ENCODE data around the gene GLG1.

DNA sequence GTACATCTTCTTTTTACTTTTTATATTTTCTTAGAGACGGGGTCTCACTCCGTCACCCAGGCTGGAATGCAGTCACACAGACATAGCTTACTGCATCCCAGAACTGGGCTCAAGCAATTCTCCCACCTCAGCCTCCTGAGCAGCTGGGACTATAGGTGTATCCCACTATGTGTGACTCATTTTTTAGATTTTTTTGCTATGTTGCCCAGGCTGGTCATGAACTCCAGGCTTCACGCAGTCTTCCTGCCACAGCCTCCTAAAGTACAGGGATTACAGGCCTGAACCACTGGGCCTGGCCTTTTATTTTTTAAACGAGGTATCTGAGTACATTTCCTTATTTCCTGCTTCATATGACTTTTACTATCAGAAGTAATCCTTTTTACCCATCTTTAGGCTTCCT, 48.0 kb downstream of the GLG1 start:
- TF ChIP-seq, protein P1, sequence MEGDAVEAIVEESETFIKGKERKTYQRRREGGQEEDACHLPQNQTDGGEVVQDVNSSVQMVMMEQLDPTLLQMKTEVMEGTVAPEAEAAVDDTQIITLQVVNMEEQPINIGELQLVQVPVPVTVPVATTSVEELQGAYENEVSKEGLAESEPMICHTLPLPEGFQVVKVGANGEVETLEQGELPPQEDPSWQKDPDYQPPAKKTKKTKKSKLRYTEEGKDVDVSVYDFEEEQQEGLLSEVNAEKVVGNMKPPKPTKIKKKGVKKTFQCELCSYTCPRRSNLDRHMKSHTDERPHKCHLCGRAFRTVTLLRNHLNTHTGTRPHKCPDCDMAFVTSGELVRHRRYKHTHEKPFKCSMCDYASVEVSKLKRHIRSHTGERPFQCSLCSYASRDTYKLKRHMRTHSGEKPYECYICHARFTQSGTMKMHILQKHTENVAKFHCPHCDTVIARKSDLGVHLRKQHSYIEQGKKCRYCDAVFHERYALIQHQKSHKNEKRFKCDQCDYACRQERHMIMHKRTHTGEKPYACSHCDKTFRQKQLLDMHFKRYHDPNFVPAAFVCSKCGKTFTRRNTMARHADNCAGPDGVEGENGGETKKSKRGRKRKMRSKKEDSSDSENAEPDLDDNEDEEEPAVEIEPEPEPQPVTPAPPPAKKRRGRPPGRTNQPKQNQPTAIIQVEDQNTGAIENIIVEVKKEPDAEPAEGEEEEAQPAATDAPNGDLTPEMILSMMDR (IDR thresholded peaks at IDR 0.05; ENCODE audit: borderline replicate concordance, extremely low read depth, low read length, poor library complexity, severe bottlenecking), result no peak
- TF ChIP-seq EZH2 (IDR thresholded peaks at IDR 0.05; ENCODE audit: borderline replicate concordance, low read depth, low read length, severe bottlenecking), result no peak

All from DND-41 (cell line).